ENCODE data around the gene TRERF1. TPM values are rescaled to one million over a fixed set of nuclear protein-coding genes. Genes with fewer than 3 reads are reported as not detected.

Gene TRERF1
- total RNA-seq, 1 donor from 2014 or later, result 13.2 TPM

DNA sequence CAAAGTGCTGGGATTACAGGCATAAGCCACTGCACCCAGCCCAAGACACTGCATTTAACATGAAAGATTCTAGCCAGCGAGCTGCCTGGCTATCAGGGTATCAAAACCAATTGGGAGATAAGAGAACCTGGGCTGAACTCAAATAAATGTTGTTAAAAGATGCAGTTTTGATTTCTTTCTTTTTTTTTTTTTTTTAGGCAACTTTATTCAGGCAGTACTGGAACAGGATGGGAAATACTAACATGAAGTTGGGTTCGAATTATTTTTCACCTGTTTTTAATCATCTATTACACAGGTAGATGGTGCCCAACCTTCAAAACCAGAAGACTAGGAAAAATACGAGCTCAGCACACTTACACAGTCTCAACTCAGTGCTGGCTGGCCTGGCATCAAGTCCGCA, 63.7 kb downstream of the TRERF1 start:
- H3K27ac Mint-ChIP-seq, result no peak overlapping the region
- H3K9me3 Mint-ChIP-seq, result no peaks in the 10 kb centered on the region
- no peak for TF ChIP-seq CTCF (conservative IDR thresholded peaks at IDR 0.05)
- H3K36me3 Mint-ChIP-seq, result peaks cover 4% of the 10 kb centered on the region
- no peaks in the 10 kb centered on the region for H3K27me3 Mint-ChIP-seq
- H3K4me3 Mint-ChIP-seq, result no peak overlapping the region
- H3K4me1 Mint-ChIP-seq (ENCODE audit: unreplicated experiment), result no peaks in the 10 kb centered on the region
- DNase-seq (ENCODE audit: extremely low spot score, unreplicated experiment), result no peak

- Mint-ChIP-seq H3K4me3 (no peak overlapping the region), H3K36me3 (peaks cover 4% of the 10 kb centered on the region), H3K4me1 (ENCODE audit: unreplicated experiment) (no peaks in the 10 kb centered on the region), H3K27ac (no peak overlapping the region), H3K9me3 (no peaks in the 10 kb centered on the region), H3K27me3 (no peaks in the 10 kb centered on the region)
- DNase-seq (ENCODE audit: extremely low spot score, unreplicated experiment), result no peak
- no peak for TF ChIP-seq CTCF (conservative IDR thresholded peaks at IDR 0.05)
These were observed 64.4 kb downstream of the TRERF1 start for GRCh38 chr6:42387336-42387735.

DNA sequence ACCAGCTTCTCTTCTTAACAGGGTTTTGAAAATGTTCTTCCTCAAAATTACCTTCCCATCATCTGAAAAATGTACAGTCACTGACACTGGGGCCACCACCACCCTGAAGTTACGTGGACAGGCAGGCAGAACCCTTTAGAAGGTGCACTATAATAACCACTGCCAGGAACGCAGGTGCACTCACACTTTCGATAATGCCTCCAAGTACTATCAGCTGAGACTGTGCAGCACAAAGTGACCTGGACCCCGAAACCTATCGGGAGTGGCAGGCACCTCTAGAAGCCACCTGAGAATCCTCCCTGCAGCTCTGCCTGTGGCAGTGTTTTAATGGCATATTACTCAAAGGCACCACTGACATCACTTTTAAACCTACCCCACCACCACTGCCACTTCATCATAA, 66.4 kb downstream of the TRERF1 start:
- H3K9me3 Mint-ChIP-seq, result no peaks in the 10 kb centered on the region
- H3K4me3 Mint-ChIP-seq, result no peak overlapping the region

GRCh38 chr6:42383421-42384205, 68.1 kb downstream of the TRERF1 start:
- no peaks in the 10 kb centered on the region for H3K9me3 Mint-ChIP-seq
- no peak for DNase-seq (ENCODE audit: extremely low spot score, unreplicated experiment)
- H3K36me3 Mint-ChIP-seq, result peaks cover 8% of the 10 kb centered on the region
- H3K27me3 Mint-ChIP-seq, result no peaks in the 10 kb centered on the region
- H3K4me3 Mint-ChIP-seq, result no peak overlapping the region
- peaks cover 3% of the 10 kb centered on the region for H3K4me1 Mint-ChIP-seq (ENCODE audit: unreplicated experiment)
- TF ChIP-seq CTCF (conservative IDR thresholded peaks at IDR 0.05), result no peak
- no peak overlapping the region for H3K27ac Mint-ChIP-seq

More for the DNA sequence above, 66.4 kb downstream of the TRERF1 start:
- Mint-ChIP-seq H3K27me3 (no peaks in the 10 kb centered on the region), H3K36me3 (peaks cover 8% of the 10 kb centered on the region), H3K4me1 (ENCODE audit: unreplicated experiment) (peaks cover 3% of the 10 kb centered on the region), H3K27ac (no peak overlapping the region)
- no peak for TF ChIP-seq CTCF (conservative IDR thresholded peaks at IDR 0.05)
- no peak for DNase-seq (ENCODE audit: extremely low spot score, unreplicated experiment)

DNA sequence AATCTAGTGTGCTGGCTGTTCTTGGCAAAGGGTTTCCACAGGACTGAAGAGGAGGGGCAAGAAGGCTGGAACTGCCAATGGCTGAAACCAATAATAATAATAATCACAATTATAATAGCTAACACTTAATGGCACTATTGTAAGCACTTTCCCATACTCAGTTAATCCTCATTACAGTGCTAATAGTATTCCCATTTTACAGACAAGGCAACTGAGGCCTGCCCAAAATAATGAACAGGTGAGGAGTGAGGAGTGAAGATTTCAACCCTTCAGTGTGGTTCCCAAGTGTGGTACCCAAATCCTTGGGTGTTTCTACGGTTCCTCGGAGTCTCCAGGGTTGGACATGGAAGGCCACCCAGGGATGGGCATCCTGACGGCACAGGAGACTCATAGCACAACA, 69.9 kb downstream of the TRERF1 start:
- H3K27ac Mint-ChIP-seq, result no peak overlapping the region
- peaks cover 7% of the 10 kb centered on the region for H3K4me1 Mint-ChIP-seq (ENCODE audit: unreplicated experiment)
- TF ChIP-seq CTCF (conservative IDR thresholded peaks at IDR 0.05), result no peak
- H3K9me3 Mint-ChIP-seq, result no peaks in the 10 kb centered on the region
- H3K27me3 Mint-ChIP-seq, result no peaks in the 10 kb centered on the region
- DNase-seq (ENCODE audit: extremely low spot score, unreplicated experiment), result no peak
- peaks cover 8% of the 10 kb centered on the region for H3K36me3 Mint-ChIP-seq
- H3K4me3 Mint-ChIP-seq, result no peak overlapping the region
